ENCODE results near the gene PSMB10.

PSMB10 gene

GRCh38 chr16:67967183-67967957 lies 30.7 kb upstream of the PSMB10 start:
- no peaks in the 10 kb centered on the region for H3K36me3 Mint-ChIP-seq
- peak overlapping the region; percentile 99 for H3K4me3 Mint-ChIP-seq
- no peaks in the 10 kb centered on the region for H3K27me3 Mint-ChIP-seq
- H3K9me3 Mint-ChIP-seq = no peaks in the 10 kb centered on the region
- H3K4me1 Mint-ChIP-seq = peaks cover 26% of the 10 kb centered on the region
- peak overlapping the region; percentile 88 for H3K27ac Mint-ChIP-seq

GRCh38 chr16:67966549-67967182 lies 30.0 kb upstream of the PSMB10 start:
- peak overlapping the region; percentile 99 for H3K4me3 Mint-ChIP-seq
- H3K27me3 Mint-ChIP-seq = no peaks in the 10 kb centered on the region
- no peak overlapping the region for H3K27ac Mint-ChIP-seq
- H3K36me3 Mint-ChIP-seq = no peaks in the 10 kb centered on the region
- H3K9me3 Mint-ChIP-seq = no peaks in the 10 kb centered on the region
- peaks cover 26% of the 10 kb centered on the region for H3K4me1 Mint-ChIP-seq

GRCh38 chr16:67965668-67966548 lies 29.3 kb upstream of the PSMB10 start:
- peaks cover 26% of the 10 kb centered on the region for H3K4me1 Mint-ChIP-seq
- no peaks in the 10 kb centered on the region for H3K27me3 Mint-ChIP-seq
- H3K36me3 Mint-ChIP-seq = no peaks in the 10 kb centered on the region
- H3K27ac Mint-ChIP-seq = no peak overlapping the region
- H3K4me3 Mint-ChIP-seq = no peak overlapping the region
- H3K9me3 Mint-ChIP-seq = no peaks in the 10 kb centered on the region

- no peaks in the 10 kb centered on the region for H3K27me3 Mint-ChIP-seq
These were observed 28.0 kb upstream of the PSMB10 start for GRCh38 chr16:67964477-67965131.

GRCh38 chr16:67963662-67964321 lies 27.1 kb upstream of the PSMB10 start:
- peaks cover 3% of the 10 kb centered on the region for H3K36me3 Mint-ChIP-seq
- no peak overlapping the region for H3K4me3 Mint-ChIP-seq
- H3K9me3 Mint-ChIP-seq = no peaks in the 10 kb centered on the region
- H3K27ac Mint-ChIP-seq = no peak overlapping the region
- H3K27me3 Mint-ChIP-seq = no peaks in the 10 kb centered on the region
- H3K4me1 Mint-ChIP-seq = peaks cover 19% of the 10 kb centered on the region

More at GRCh38 chr16:67964477-67965131, 28.0 kb upstream of the PSMB10 start:
- Mint-ChIP-seq H3K27ac (no peak overlapping the region), H3K36me3 (peaks cover 3% of the 10 kb centered on the region), H3K9me3 (no peaks in the 10 kb centered on the region), H3K4me1 (peaks cover 24% of the 10 kb centered on the region), H3K4me3 (no peak overlapping the region)

GRCh38 chr16:67963292-67963661 lies 26.6 kb upstream of the PSMB10 start:
- no peaks in the 10 kb centered on the region for H3K27me3 Mint-ChIP-seq
- no peak overlapping the region for H3K27ac Mint-ChIP-seq
- H3K9me3 Mint-ChIP-seq = no peaks in the 10 kb centered on the region
- no peak overlapping the region for H3K4me3 Mint-ChIP-seq
- H3K4me1 Mint-ChIP-seq = peaks cover 19% of the 10 kb centered on the region
- H3K36me3 Mint-ChIP-seq = peaks cover 5% of the 10 kb centered on the region

GRCh38 chr16:67962135-67962534 lies 25.5 kb upstream of the PSMB10 start:
- H3K27me3 Mint-ChIP-seq = no peaks in the 10 kb centered on the region
- no peak overlapping the region for H3K27ac Mint-ChIP-seq
- H3K4me1 Mint-ChIP-seq = peaks cover 11% of the 10 kb centered on the region
- no peak overlapping the region for H3K4me3 Mint-ChIP-seq
- H3K9me3 Mint-ChIP-seq = no peaks in the 10 kb centered on the region
- H3K36me3 Mint-ChIP-seq = peaks cover 7% of the 10 kb centered on the region

- Mint-ChIP-seq H3K27me3 (no peaks in the 10 kb centered on the region), H3K4me1 (peaks cover 5% of the 10 kb centered on the region), H3K9me3 (no peaks in the 10 kb centered on the region), H3K27ac (no peak overlapping the region), H3K36me3 (peaks cover 7% of the 10 kb centered on the region), H3K4me3 (no peak overlapping the region)
These were observed 24.9 kb upstream of the PSMB10 start for GRCh38 chr16:67961551-67961957.

- H3K27me3 Mint-ChIP-seq = no peaks in the 10 kb centered on the region
- H3K4me1 Mint-ChIP-seq = no peaks in the 10 kb centered on the region
- H3K9me3 Mint-ChIP-seq = no peaks in the 10 kb centered on the region
- H3K36me3 Mint-ChIP-seq = peaks cover 7% of the 10 kb centered on the region
- H3K4me3 Mint-ChIP-seq = no peak overlapping the region
- no peak overlapping the region for H3K27ac Mint-ChIP-seq
These were observed 23.1 kb upstream of the PSMB10 start for GRCh38 chr16:67959536-67960329.

GRCh38 chr16:67957622-67958021 lies 21.0 kb upstream of the PSMB10 start:
- Mint-ChIP-seq H3K27me3 (no peaks in the 10 kb centered on the region), H3K4me1 (no peaks in the 10 kb centered on the region), H3K36me3 (peaks cover 7% of the 10 kb centered on the region), H3K27ac (no peak overlapping the region), H3K9me3 (no peaks in the 10 kb centered on the region), H3K4me3 (no peak overlapping the region)

GRCh38 chr16:67954421-67955196 lies 18.0 kb upstream of the PSMB10 start:
- Mint-ChIP-seq H3K36me3 (peaks cover 9% of the 10 kb centered on the region), H3K27me3 (no peaks in the 10 kb centered on the region)

GRCh38 chr16:67953641-67954375 lies 17.2 kb upstream of the PSMB10 start:
- Mint-ChIP-seq H3K27me3 (no peaks in the 10 kb centered on the region), H3K4me3 (no peak overlapping the region), H3K9me3 (no peaks in the 10 kb centered on the region), H3K27ac (no peak overlapping the region), H3K4me1 (no peaks in the 10 kb centered on the region), H3K36me3 (peaks cover 9% of the 10 kb centered on the region)

More at GRCh38 chr16:67954421-67955196, 18.0 kb upstream of the PSMB10 start:
- no peak overlapping the region for H3K27ac Mint-ChIP-seq
- no peaks in the 10 kb centered on the region for H3K9me3 Mint-ChIP-seq
- H3K4me1 Mint-ChIP-seq = no peaks in the 10 kb centered on the region
- no peak overlapping the region for H3K4me3 Mint-ChIP-seq

- Mint-ChIP-seq H3K9me3 (no peaks in the 10 kb centered on the region), H3K4me1 (no peaks in the 10 kb centered on the region), H3K27ac (no peak overlapping the region), H3K27me3 (no peaks in the 10 kb centered on the region), H3K4me3 (no peak overlapping the region), H3K36me3 (peaks cover 7% of the 10 kb centered on the region)
These were observed 14.8 kb upstream of the PSMB10 start for GRCh38 chr16:67951485-67951884.
